Breast epithelium (tissue), 4 donors: ENCODE results near the gene FGF5. TPM values are rescaled to one million over a fixed set of nuclear protein-coding genes. Genes with fewer than 3 reads are reported as not detected.
"Not testable (repeated sequence)": the region's sequence is repeated elsewhere in the genome, so short reads cannot be mapped to it uniquely, and the experiment has no call there.

Experiments
- DNase-seq, 2 donors: peaks; one replicate each; pipeline ENCODE4 v3.0.0-alpha.2; 2019; ENCODE audit warnings: low spot score in 2 of 2
- H3K27ac ChIP-seq, 2 donors: fragments of 200-600 bp; sonication (generic) in 1 of 2; one replicate each; pipeline ENCODE4 v1.5.1; 2016 to 2019; ENCODE audit warnings: mild to moderate bottlenecking in 1 of 2
- H3K27me3 ChIP-seq, 2 donors: fragments of 200-600 bp; sonication (generic) in 1 of 2; one replicate each; pipeline versions ENCODE4 v1.5.1 to v1.6.0; 2017 to 2019; ENCODE audit warnings: control low read depth in 1 of 2, mild to moderate bottlenecking in 1 of 2
- H3K36me3 ChIP-seq: fragments of 200-600 bp; one replicate; pipeline ENCODE4 v1.5.1; 2019
- H3K4me1 ChIP-seq, 2 donors: fragments of 200-600 bp; sonication (generic); one replicate each; pipeline ENCODE4 v1.5.1; 2016 to 2019; ENCODE audit warnings: control low read depth in 1 of 2
- H3K4me3 ChIP-seq, 3 donors: fragments of 200-600 bp; sonication (generic); 1 replicate in 2 of 3; 2 replicates in 1 of 3; pipeline ENCODE4 v1.5.1; 2016 to 2019; ENCODE audit warnings: mild to moderate bottlenecking in 3 of 3, moderate library complexity in 2 of 3
- H3K9me3 ChIP-seq, 2 donors: fragments of 200-600 bp; sonication (generic) in 1 of 2; one replicate each; pipeline ENCODE4 v1.5.1; 2016 to 2019; ENCODE audit warnings: control low read depth in 1 of 2
- CTCF ChIP-seq, 3 donors: fragments of 450-650 bp; IDR thresholded peaks; one replicate each; pipeline ENCODE4 v1.5.1; 2016 to 2017; ENCODE audit warnings: antibody characterized with exemption in 3 of 3, mild to moderate bottlenecking in 3 of 3, moderate library complexity in 3 of 3
- POLR2A ChIP-seq: fragments of 450-650 bp; IDR thresholded peaks from one replicate; pipeline ENCODE4 v1.6.1; 2016; ENCODE audit warnings: antibody characterized with exemption, mild to moderate bottlenecking, moderate library complexity
- POLR2AphosphoS5 ChIP-seq, 3 donors: sonication (generic); formaldehyde crosslinking; IDR thresholded peaks; one replicate each; pipeline ENCODE4 v1.6.1; 2017; ENCODE audit warnings: antibody characterized with exemption in 3 of 3
- intact Hi-C: fragments of 100-400 bp; cut with DNase I; formaldehyde crosslinking; loops from one replicate; pipeline ENCODE4 v1.15.1; 2023; ENCODE audit warnings: low total_unique reads
- total RNA-seq, 3 donors: library from RNA; depleted of rRNA; stranded (reverse); fragments of >200 nt; gene quantifications; one replicate each; pipeline ENCODE4 v1.1.0, GENCODE V29; 2016

FGF5 gene
- total RNA-seq, 3 donors from 2014 or later = not detected

DNA sequence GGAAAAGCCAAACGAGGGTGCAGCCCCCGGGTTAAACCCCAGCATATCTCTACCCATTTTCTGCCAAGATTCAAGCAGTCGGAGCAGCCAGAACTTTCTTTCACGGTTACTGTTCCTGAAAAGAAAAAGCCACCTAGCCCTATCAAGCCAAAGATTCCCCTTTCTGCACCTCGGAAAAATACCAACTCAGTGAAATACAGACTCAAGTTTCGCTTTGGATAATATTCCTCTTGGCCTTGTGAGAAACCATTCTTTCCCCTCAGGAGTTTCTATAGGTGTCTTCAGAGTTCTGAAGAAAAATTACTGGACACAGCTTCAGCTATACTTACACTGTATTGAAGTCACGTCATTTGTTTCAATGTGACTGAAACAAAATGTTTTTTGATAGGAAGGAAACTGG is 20.0 kb downstream of the FGF5 start:
- Histone ChIP-seq H3K4me3 (no peak overlapping the region), H3K4me1 (no peaks in the 10 kb centered on the region), H3K27ac (no peak overlapping the region), H3K9me3 (no peaks in the 10 kb centered on the region), H3K36me3 (no peaks in the 10 kb centered on the region), H3K27me3 (no peaks in the 10 kb centered on the region)
- TF ChIP-seq POLR2AphosphoS5 (IDR thresholded peaks at IDR 0.05) = no peak
- TF ChIP-seq POLR2A = no peak
- TF ChIP-seq CTCF (IDR thresholded peaks at IDR 0.05) = no peak
- intact Hi-C loops = no loop called here
- no peak for DNase-seq

DNA sequence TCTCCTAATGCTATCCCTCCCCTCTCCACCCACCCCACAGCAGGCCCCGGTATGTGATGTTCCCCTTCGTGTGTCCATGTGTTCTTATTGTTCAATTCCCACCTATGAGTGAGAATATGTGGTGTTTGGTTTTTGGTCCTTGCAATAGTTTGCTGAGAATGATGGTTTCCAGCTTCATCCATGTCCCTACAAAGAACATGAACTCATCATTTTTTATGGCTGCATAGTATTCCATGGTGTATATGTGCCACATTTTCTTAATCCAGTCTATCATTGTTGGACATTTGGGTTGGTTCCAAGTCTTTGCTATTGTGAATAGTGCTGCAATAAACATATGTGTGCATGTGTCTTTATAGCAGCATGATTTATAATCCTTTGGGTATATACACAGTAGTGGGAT is 24.2 kb downstream of the FGF5 start:
- H3K4me1 ChIP-seq, intact Hi-C loops, H3K27me3 ChIP-seq, H3K27ac ChIP-seq, DNase-seq, H3K36me3 ChIP-seq, H3K4me3 ChIP-seq, H3K9me3 ChIP-seq: not testable (repeated sequence)

DNA sequence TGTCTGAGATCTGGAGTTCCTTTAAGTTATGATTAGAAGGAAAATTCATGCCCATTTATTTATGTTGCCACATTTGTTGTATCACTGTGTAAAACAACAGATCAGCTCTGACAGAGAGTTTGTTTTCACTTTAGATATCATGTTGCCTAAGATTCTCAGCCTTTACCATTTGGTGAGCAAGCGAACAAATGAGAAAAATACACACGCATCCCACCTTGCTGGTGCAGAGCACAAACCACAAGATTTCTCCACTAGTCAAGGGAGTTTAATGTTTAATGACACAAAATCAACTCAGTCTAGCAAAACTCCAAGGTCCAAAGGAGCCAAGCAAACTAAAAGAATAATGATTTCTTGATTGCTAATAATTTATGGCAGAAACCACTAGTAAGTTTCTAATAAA is 27.7 kb downstream of the FGF5 start:
- TF ChIP-seq POLR2A (no peak), POLR2AphosphoS5 (IDR thresholded peaks at IDR 0.05) (no peak), CTCF (IDR thresholded peaks at IDR 0.05) (no peak)
- Histone ChIP-seq H3K9me3 (no peaks in the 10 kb centered on the region), H3K4me3 (no peak overlapping the region), H3K27me3 (no peaks in the 10 kb centered on the region), H3K36me3 (no peaks in the 10 kb centered on the region), H3K4me1 (no peaks in the 10 kb centered on the region), H3K27ac (no peak overlapping the region)
- no peak for DNase-seq
- intact Hi-C loops = no loop called here

DNA sequence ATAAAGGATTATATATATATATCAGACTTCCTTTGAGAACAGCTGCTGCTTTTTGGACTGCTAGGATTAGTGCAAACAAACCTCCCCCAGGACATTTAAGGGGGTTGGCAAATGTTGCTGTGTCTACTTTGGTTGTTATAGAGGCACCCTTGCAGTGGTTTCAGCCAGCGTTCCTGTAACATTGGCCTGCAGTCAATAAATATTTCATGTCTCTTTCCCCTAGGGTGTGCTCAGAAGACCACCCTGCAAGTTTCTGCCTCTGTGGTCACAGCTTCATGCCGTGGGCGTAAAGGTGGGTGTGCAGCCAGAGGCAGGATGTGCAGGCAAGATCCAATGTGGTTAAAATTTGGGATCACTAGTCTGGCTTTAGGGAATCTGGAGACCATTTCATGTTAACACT is 28.9 kb downstream of the FGF5 start:
- Histone ChIP-seq H3K36me3 (no peaks in the 10 kb centered on the region), H3K4me3 (no peak overlapping the region), H3K4me1 (no peaks in the 10 kb centered on the region), H3K27ac (no peak overlapping the region), H3K27me3 (no peaks in the 10 kb centered on the region), H3K9me3 (no peaks in the 10 kb centered on the region)
- intact Hi-C loops = no loop called here
- no peak for DNase-seq
- TF ChIP-seq POLR2AphosphoS5 (IDR thresholded peaks at IDR 0.05) (no peak), CTCF (IDR thresholded peaks at IDR 0.05) (no peak), POLR2A (no peak)

DNA sequence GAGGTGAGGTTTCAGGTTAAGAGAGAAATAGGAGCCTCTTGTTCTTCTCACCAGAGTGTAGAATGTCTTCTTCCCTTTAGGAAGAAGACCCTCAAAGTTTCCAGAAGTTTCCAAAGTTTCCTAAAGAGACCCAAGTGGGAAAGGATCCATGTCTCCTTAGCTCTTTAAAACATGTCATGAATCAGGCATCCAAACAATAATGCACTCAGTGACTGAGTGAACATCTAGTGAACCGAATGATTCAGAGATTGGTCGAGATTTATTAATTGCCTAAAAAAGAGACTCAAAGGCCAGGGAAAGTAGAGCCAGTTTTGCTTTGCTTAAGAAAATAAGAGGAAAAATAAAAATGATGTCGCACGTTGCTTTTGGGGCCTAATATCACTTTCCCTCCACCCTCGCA is 29.4 kb downstream of the FGF5 start:
- Histone ChIP-seq H3K27ac (no peak overlapping the region), H3K4me3 (no peak overlapping the region), H3K4me1 (no peaks in the 10 kb centered on the region), H3K9me3 (no peaks in the 10 kb centered on the region), H3K36me3 (no peaks in the 10 kb centered on the region), H3K27me3 (no peaks in the 10 kb centered on the region)
- intact Hi-C loops = no loop called here
- TF ChIP-seq POLR2AphosphoS5 (IDR thresholded peaks at IDR 0.05) (no peak), CTCF (IDR thresholded peaks at IDR 0.05) (no peak), POLR2A (no peak)
- no peak for DNase-seq

- H3K9me3 ChIP-seq = no peaks in the 10 kb centered on the region
- H3K27ac ChIP-seq = no peak overlapping the region
- no peaks in the 10 kb centered on the region for H3K36me3 ChIP-seq
- H3K27me3 ChIP-seq = no peaks in the 10 kb centered on the region
- no peak for DNase-seq
- TF ChIP-seq CTCF (IDR thresholded peaks at IDR 0.05) = no peak
- no peak for TF ChIP-seq POLR2A
- no peak for TF ChIP-seq POLR2AphosphoS5 (IDR thresholded peaks at IDR 0.05)
- no peaks in the 10 kb centered on the region for H3K4me1 ChIP-seq
- H3K4me3 ChIP-seq = no peak overlapping the region
- intact Hi-C loops = no loop called here
Observed at GRCh38 chr4:80301884-80302283, 35.4 kb downstream of the FGF5 start.
